Measurements from ENCODE around the gene CCDC51. TPM values are rescaled to one million over a fixed set of nuclear protein-coding genes. Genes with fewer than 3 reads are reported as not detected.
A peak's percentile ranks its signal among the peaks of the same experiment; 100 is the strongest.

CCDC51 gene
- total and polyA plus RNA-seq, 2 of the 13 experiments (the other 11 are each of a cell fraction or from before 2014, with no cell fraction given) = 18.1 to 29.4 TPM

GRCh38 chr3:48422681-48423080 lies 17.2 kb downstream of the CCDC51 start:
- peaks cover 58% of the 10 kb centered on the region for H3K4me1 ChIP-seq (ENCODE audit: insufficient read depth, low read length)
- POLR2A ChIA-PET = interaction anchor here (1.4 to 11.1 kb wide), 5 partner anchors 8 to 22 kb away, joined by 5 to 130 read pairs (median 10); partner anchors contain the start of genes CCDC51, PLXNB1 and TMA7
- peak; percentile 20; the same call in 1 of the 2 replicates for TF ChIP-seq ZNF687 (CRISPR knock-in tag; IDR thresholded peaks at IDR 0.05)
- no peak for TF ChIP-seq GMEB2 (CRISPR knock-in tag; IDR thresholded peaks at IDR 0.05; ENCODE audit: low read depth)
- no peak for TF ChIP-seq THAP7 (CRISPR knock-in tag; IDR thresholded peaks at IDR 0.05)
- TF ChIP-seq GATAD1 (CRISPR knock-in tag; IDR thresholded peaks at IDR 0.05) = no peak
- TF ChIP-seq ZNF703 (CRISPR knock-in tag; IDR thresholded peaks at IDR 0.05; ENCODE audit: borderline replicate concordance) = no peak
- peak; percentile 51; the same call in 1 of the 2 replicates for TF ChIP-seq RBFOX2 (IDR thresholded peaks at IDR 0.05; ENCODE audit: low read depth, low read length)
- TF ChIP-seq POLR2A (IDR thresholded peaks at IDR 0.05; ENCODE audit: insufficient read depth in 1 of 2, low read depth in 2 of 2, low read length in 2 of 2) = 0 out of 4 replicates have a peak, but pooled peaks of 1 of the 2 experiments have one; percentile 4
- TF ChIP-seq SP1 (IDR thresholded peaks at IDR 0.05) = no peak
- no peak for TF ChIP-seq SP1 (CRISPR knock-in tag; IDR thresholded peaks at IDR 0.05)
- no peak for TF ChIP-seq MXD1 (CRISPR knock-in tag; IDR thresholded peaks at IDR 0.05)
- no peak for TF ChIP-seq PATZ1 (CRISPR knock-in tag; IDR thresholded peaks at IDR 0.05)
- no peak for TF ChIP-seq TAF1 (CRISPR knock-in tag; IDR thresholded peaks at IDR 0.05)
- TF ChIP-seq NFIC (IDR thresholded peaks at IDR 0.05; ENCODE audit: low read length) = no peak
- TF ChIP-seq DR1 (CRISPR knock-in tag; IDR thresholded peaks at IDR 0.05) = no peak
- no peak for TF ChIP-seq TSC22D2 (CRISPR knock-in tag; IDR thresholded peaks at IDR 0.05; ENCODE audit: borderline replicate concordance)
- 0 out of 2 replicates have a peak, but pooled peaks have one; percentile 12 for TF ChIP-seq NCOR1 (IDR thresholded peaks at IDR 0.05; ENCODE audit: borderline replicate concordance, low read length)
- no peak for TF ChIP-seq JUND (CRISPR knock-in tag; IDR thresholded peaks at IDR 0.05)

More at GRCh38 chr3:48422681-48423080, 17.2 kb downstream of the CCDC51 start:
- no peaks in the 10 kb centered on the region for H3K27me3 ChIP-seq (ENCODE audit: control insufficient read depth in 1 of 2, insufficient read depth in 2 of 2, low read length in 2 of 2)
- H4K20me1 ChIP-seq (ENCODE audit: insufficient read depth, low read length) = peaks cover 74% of the 10 kb centered on the region
- no peak overlapping the region for H3K4me3 ChIP-seq (replicated peaks in 1 of 3; ENCODE audit: insufficient read depth in 1 of 3, low read depth in 2 of 3, low read length in 3 of 3)
- no peaks in the 10 kb centered on the region for H3K9me3 ChIP-seq (ENCODE audit: low read length)
- H3K79me2 ChIP-seq (ENCODE audit: insufficient read depth, low read length) = peaks cover 63% of the 10 kb centered on the region
- in situ Hi-C loops (cut with HindIII; ENCODE audit: extremely low pct_ligation_motif_present, low pct_unique_long_range_greater_than_20kb) (no loop called here), intact Hi-C loops (cut with micrococcal nuclease; ENCODE audit: unreplicated experiment) (no loop called here)
- no peak overlapping the region for H2AFZ ChIP-seq (ENCODE audit: low read length)
- peaks cover 54 to 79% of the 10 kb centered on the region in 2 experiments for H3K36me3 ChIP-seq (replicated peaks in 1 of 2; ENCODE audit: control insufficient read depth in 1 of 2, insufficient read depth in 2 of 2, low read length in 2 of 2)
- no peak overlapping the region for H3K27ac ChIP-seq (ENCODE audit: extremely low read length, insufficient read depth, low read length)
- no peak for ATAC-seq
- FAIRE-seq = no peak
- no peak for DNase-seq (ENCODE audit: low spot score)
- no TSS peak for BruUV-seq (replicated peaks)
- WGBS (ENCODE audit: low lambda C conversion rate) = 99% methylated on average over 7 of the region's 8 CpGs
- H3K9ac ChIP-seq (ENCODE audit: insufficient read depth, low read depth, low read length) = no peak overlapping the region
- H3K4me2 ChIP-seq (ENCODE audit: low read depth, low read length) = no peak overlapping the region
- CTCF ChIA-PET (ENCODE audit: low intra/inter-chr PET ratio, low total read pairs) = interaction anchor here (2.0 kb wide), 1 partner anchor 13 kb away, joined by 16 read pairs; no protein-coding TSS in a partner anchor

Measured in HepG2 (cell line).